Vagina (tissue), 2 donors: ENCODE data around the gene FAM81B. TPM values are rescaled to one million over a fixed set of nuclear protein-coding genes. Genes with fewer than 3 reads are reported as not detected.

Experiments
- DNase-seq, 2 donors: peaks; one replicate each; pipeline ENCODE4 v3.0.0-alpha.2; 2017; ENCODE audit errors: extremely low spot score in 2 of 2
- H3K27ac ChIP-seq: fragments of 200-600 bp; sonication (generic); one replicate; pipeline ENCODE4 v1.5.1; 2019
- H3K27me3 ChIP-seq: fragments of 200-600 bp; sonication (generic); one replicate; pipeline ENCODE4 v1.5.1; 2019
- H3K36me3 ChIP-seq, 2 donors: fragments of 200-600 bp; sonication (generic); one replicate each; pipeline ENCODE4 v1.5.1; 2017 to 2019
- H3K4me1 ChIP-seq: fragments of 200-600 bp; sonication (generic); one replicate; pipeline ENCODE4 v1.5.1; 2019
- H3K4me3 ChIP-seq, 2 donors: fragments of 200-600 bp; sonication (generic); 1 replicate in 1 of 2; 2 replicates in 1 of 2; pipeline ENCODE4 v1.5.1; 2016 to 2019
- H3K9me3 ChIP-seq: fragments of 200-600 bp; sonication (generic); one replicate; pipeline ENCODE4 v1.5.1; 2019
- POLR2A ChIP-seq, 2 donors: fragments of 450-650 bp; IDR thresholded peaks; one replicate each; pipeline ENCODE4 v1.6.1; 2017; ENCODE audit warnings: antibody characterized with exemption in 2 of 2, mild to moderate bottlenecking in 2 of 2, moderate library complexity in 2 of 2
- POLR2AphosphoS5 ChIP-seq, 2 donors: sonication (generic); formaldehyde crosslinking; IDR thresholded peaks; one replicate each; pipeline ENCODE4 v1.9.0; 2017; ENCODE audit warnings: antibody characterized with exemption in 2 of 2, mild to moderate bottlenecking in 2 of 2, low read depth in 1 of 2; ENCODE audit not compliant: insufficient read depth in 1 of 2
- intact Hi-C: fragments of 100-400 bp; cut with DNase I; formaldehyde crosslinking; loops from one replicate; pipeline ENCODE4 v1.15.1; 2023
- total RNA-seq: library from RNA; depleted of rRNA; stranded (reverse); fragments of >200 nt; gene quantifications from one replicate; pipeline ENCODE4 v1.2.3, GENCODE V29; 2016
- TF ChIP-seq, protein P1 (sequence below), 3 experiments: fragments of 450-650 bp in 2 of 3; fragments of 200-600 bp in 1 of 3; sonication (generic) in 1 of 3; IDR thresholded peaks; one replicate each; pipeline ENCODE4 v1.5.1; 2017 to 2019; ENCODE audit warnings: antibody characterized with exemption in 3 of 3, mild to moderate bottlenecking in 2 of 3, moderate library complexity in 2 of 3

Gene FAM81B
- total RNA-seq, 1 donor from 2014 or later = not detected

DNA sequence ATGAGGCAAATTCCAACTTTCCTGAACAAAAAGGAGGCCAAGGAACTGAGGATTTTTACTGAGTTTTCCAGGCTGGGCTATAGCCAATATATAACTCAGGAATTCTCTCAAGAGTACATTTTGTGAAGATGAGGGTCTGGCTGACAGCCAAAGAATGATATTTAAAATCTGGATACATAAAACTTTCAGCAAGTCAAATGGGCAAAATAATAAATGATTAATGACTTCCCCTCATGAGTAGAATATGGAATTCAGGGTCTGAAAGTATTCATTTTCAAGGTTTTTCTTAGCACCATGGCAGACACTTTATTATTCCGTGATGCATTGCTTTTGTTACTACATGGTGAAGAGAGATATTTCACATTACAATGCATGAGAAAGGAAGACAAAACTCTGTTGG, 7.8 kb downstream of the FAM81B start:
- DNase-seq = no peak
- H3K27ac ChIP-seq = no peak overlapping the region
- H3K36me3 ChIP-seq = no peaks in the 10 kb centered on the region
- no peaks in the 10 kb centered on the region for H3K9me3 ChIP-seq
- TF ChIP-seq, protein P1, sequence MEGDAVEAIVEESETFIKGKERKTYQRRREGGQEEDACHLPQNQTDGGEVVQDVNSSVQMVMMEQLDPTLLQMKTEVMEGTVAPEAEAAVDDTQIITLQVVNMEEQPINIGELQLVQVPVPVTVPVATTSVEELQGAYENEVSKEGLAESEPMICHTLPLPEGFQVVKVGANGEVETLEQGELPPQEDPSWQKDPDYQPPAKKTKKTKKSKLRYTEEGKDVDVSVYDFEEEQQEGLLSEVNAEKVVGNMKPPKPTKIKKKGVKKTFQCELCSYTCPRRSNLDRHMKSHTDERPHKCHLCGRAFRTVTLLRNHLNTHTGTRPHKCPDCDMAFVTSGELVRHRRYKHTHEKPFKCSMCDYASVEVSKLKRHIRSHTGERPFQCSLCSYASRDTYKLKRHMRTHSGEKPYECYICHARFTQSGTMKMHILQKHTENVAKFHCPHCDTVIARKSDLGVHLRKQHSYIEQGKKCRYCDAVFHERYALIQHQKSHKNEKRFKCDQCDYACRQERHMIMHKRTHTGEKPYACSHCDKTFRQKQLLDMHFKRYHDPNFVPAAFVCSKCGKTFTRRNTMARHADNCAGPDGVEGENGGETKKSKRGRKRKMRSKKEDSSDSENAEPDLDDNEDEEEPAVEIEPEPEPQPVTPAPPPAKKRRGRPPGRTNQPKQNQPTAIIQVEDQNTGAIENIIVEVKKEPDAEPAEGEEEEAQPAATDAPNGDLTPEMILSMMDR (IDR thresholded peaks at IDR 0.05) = no peak
- TF ChIP-seq POLR2A (IDR thresholded peaks at IDR 0.05) (no peak), POLR2AphosphoS5 (IDR thresholded peaks at IDR 0.05; ENCODE audit: insufficient read depth in 1 of 2, low read depth in 1 of 2) (no peak)
- no peak overlapping the region for H3K4me3 ChIP-seq
- intact Hi-C loops = no loop called here
- no peaks in the 10 kb centered on the region for H3K4me1 ChIP-seq
- H3K27me3 ChIP-seq = no peaks in the 10 kb centered on the region

DNA sequence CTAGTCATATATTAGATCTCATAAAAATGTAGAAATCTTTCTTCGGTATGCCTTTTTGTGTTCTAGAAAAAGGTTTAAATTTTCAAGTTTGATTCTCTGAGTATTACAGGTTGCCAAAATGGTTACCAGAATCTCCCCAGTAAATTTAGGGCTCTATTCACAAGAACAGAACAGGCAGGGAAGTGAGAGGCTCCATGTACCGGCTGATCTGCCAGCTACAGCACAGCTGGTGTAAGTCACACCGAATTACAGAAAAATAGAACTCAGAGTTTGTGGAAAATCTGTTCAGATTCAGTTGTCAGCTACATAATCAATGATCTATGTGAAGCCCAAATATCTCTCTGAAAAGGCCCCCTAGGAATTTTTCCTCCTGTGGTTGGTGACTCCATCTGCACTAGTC, 10.5 kb downstream of the FAM81B start:
- intact Hi-C loops = no loop called here
- no peak for TF ChIP-seq POLR2A (IDR thresholded peaks at IDR 0.05)
- TF ChIP-seq, protein P1 (IDR thresholded peaks at IDR 0.05) = no peak
- TF ChIP-seq POLR2AphosphoS5 (IDR thresholded peaks at IDR 0.05; ENCODE audit: insufficient read depth in 1 of 2, low read depth in 1 of 2) = no peak
- Histone ChIP-seq H3K36me3 (no peaks in the 10 kb centered on the region), H3K9me3 (no peaks in the 10 kb centered on the region), H3K4me3 (no peak overlapping the region), H3K27me3 (no peaks in the 10 kb centered on the region), H3K4me1 (no peaks in the 10 kb centered on the region), H3K27ac (no peak overlapping the region)
- no peak for DNase-seq

DNA sequence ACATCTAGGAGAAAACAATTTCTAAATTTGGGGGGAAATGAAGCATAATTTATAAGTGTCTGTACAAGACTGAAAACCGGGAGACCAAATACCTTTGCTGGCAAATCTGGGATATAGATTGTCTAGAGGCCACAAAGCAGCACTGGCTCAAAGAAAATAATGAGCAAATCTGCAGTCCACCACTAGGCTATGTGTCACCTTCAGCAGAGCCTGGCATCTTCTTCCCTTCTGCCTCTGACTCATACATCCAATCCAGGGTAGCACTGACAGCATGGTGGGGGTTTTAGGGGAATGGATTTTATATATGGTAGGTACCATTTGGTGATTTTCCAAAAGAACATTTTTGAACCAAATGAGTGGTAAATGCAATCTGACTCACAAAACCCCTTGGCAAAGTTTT, 12.8 kb downstream of the FAM81B start:
- intact Hi-C loops = no loop called here
- no peak overlapping the region for H3K27ac ChIP-seq
- H3K4me1 ChIP-seq = no peaks in the 10 kb centered on the region
- no peaks in the 10 kb centered on the region for H3K27me3 ChIP-seq
- no peak overlapping the region for H3K4me3 ChIP-seq
- no peak for DNase-seq
- TF ChIP-seq, protein P1 (IDR thresholded peaks at IDR 0.05) = no peak
- TF ChIP-seq POLR2A (IDR thresholded peaks at IDR 0.05) = no peak
- TF ChIP-seq POLR2AphosphoS5 (IDR thresholded peaks at IDR 0.05; ENCODE audit: insufficient read depth in 1 of 2, low read depth in 1 of 2) = no peak
- no peaks in the 10 kb centered on the region for H3K36me3 ChIP-seq
- H3K9me3 ChIP-seq = no peaks in the 10 kb centered on the region

DNA sequence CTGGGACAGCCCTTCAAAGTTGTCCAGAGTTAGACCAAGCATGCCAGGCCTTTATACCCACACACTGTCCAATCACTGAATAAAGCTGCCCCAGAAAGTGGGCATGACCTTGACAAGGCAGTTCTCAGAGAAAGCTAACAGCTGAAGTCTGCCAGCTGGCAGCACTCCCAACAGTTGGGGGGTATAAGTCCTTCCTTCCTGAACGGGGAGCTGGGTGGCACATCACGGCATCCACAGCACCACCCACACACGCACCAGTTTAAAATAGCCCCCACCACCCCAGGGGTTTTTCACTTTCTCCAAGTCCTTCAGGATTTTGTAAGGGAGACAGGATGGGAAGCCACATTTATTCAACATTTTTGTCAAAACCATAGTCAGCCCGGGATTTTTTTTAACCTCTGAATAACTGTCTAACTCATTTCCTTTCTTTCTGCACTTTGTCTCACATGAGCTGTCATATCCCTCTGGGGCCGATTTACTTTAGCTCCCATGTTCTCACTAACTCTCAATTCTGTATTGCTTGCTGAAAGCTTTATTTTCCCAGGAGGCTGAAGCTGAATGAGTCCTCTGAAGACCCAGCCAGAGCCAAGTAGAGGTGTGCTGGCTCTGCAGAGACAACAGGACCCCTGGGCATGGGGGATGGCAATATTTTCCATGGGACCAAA, 15.4 kb downstream of the FAM81B start:
- TF ChIP-seq, protein P1 (IDR thresholded peaks at IDR 0.05) = no peak
- TF ChIP-seq POLR2A (IDR thresholded peaks at IDR 0.05) (no peak), POLR2AphosphoS5 (IDR thresholded peaks at IDR 0.05; ENCODE audit: insufficient read depth in 1 of 2, low read depth in 1 of 2) (no peak)
- no peaks in the 10 kb centered on the region for H3K27me3 ChIP-seq
- DNase-seq = no peak
- no peaks in the 10 kb centered on the region for H3K9me3 ChIP-seq
- no peak overlapping the region for H3K27ac ChIP-seq
- intact Hi-C loops = no loop called here
- H3K4me1 ChIP-seq = no peaks in the 10 kb centered on the region
- H3K36me3 ChIP-seq = no peaks in the 10 kb centered on the region
- H3K4me3 ChIP-seq = no peak overlapping the region

DNA sequence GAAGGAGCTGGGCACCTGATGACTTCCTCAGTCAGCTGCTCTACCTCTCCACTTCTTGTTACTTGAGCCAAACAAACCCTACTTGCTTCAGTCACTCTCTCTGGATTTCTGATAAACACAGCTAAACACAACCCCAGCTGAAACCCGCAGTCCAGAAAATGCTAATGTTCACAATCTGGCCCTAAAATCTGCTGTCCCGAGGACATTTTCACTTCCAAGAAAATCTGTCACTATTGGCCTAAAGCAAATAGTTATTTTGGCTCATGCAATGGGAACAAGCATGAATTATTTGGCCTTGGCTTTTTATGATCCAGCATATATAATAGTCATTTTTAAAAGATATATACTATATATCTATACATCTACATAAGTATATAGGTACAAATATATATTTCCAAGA, 19.1 kb downstream of the FAM81B start:
- Histone ChIP-seq H3K4me1 (no peaks in the 10 kb centered on the region), H3K9me3 (no peaks in the 10 kb centered on the region), H3K36me3 (no peaks in the 10 kb centered on the region), H3K27ac (no peak overlapping the region), H3K4me3 (no peak overlapping the region), H3K27me3 (no peaks in the 10 kb centered on the region)
- intact Hi-C loops = no loop called here
- no peak for DNase-seq
- TF ChIP-seq POLR2A (IDR thresholded peaks at IDR 0.05) (no peak), POLR2AphosphoS5 (IDR thresholded peaks at IDR 0.05; ENCODE audit: insufficient read depth in 1 of 2, low read depth in 1 of 2) (no peak)
- TF ChIP-seq, protein P1 (IDR thresholded peaks at IDR 0.05) = no peak
